ENCODE results near the gene OSCP1. TPM values are rescaled to one million over a fixed set of nuclear protein-coding genes. Genes with fewer than 3 reads are reported as not detected.
"Not testable (repeated sequence)": the region's sequence is repeated elsewhere in the genome, so short reads cannot be mapped to it uniquely, and the experiment has no call there.

OSCP1 gene
- total RNA-seq, 1 experiment from 2014 or later: 5.7 TPM

- intact Hi-C loops (cut with micrococcal nuclease; ENCODE audit: unreplicated experiment): no loop called here
- CTCF ChIA-PET: no interaction called here
- H3K9me3 ChIP-seq (ENCODE audit: low read depth, low read length, poor library complexity, severe bottlenecking): no peaks in the 10 kb centered on the region
Measured at GRCh38 chr1:36493524-36493923, 43.3 kb upstream of the OSCP1 start.

GRCh38 chr1:36492491-36492890, 42.2 kb upstream of the OSCP1 start:
- peaks cover 7% of the 10 kb centered on the region for H3K27me3 ChIP-seq (replicated peaks; ENCODE audit: insufficient read depth, low read depth, low read length, poor library complexity)
- H3K36me3 ChIP-seq (ENCODE audit: insufficient read depth, low read length, poor library complexity, severe bottlenecking): no peaks in the 10 kb centered on the region
- DNase-seq (ENCODE audit: low spot score): no peak
- intact Hi-C loops (cut with micrococcal nuclease; ENCODE audit: unreplicated experiment): no loop called here
- ChIA-PET POLR2A (ENCODE audit: low non-redundant PET) (no interaction called here), CTCF (interaction anchor here (0.6 kb wide), 1 partner anchor 69 kb away, joined by 3 read pairs; no protein-coding TSS in a partner anchor)
- no peaks in the 10 kb centered on the region for H3K9me3 ChIP-seq (ENCODE audit: low read depth, low read length, poor library complexity, severe bottlenecking)
- no peak overlapping the region for H3K4me3 ChIP-seq (ENCODE audit: low read depth, low read length, poor library complexity, severe bottlenecking)
- no peak overlapping the region for H3K27ac ChIP-seq (ENCODE audit: low read depth, low read length, poor library complexity, severe bottlenecking)
- no TSS peak for BruUV-seq (replicated peaks)
- H3K4me1 ChIP-seq (ENCODE audit: insufficient read depth, low read length, poor library complexity, severe bottlenecking): no peaks in the 10 kb centered on the region
- TF ChIP-seq EZH2 (IDR thresholded peaks at IDR 0.05; ENCODE audit: borderline replicate concordance, low read depth, low read length, poor library complexity, severe bottlenecking) (no peak), CTCF (conservative IDR thresholded peaks at IDR 0.05; ENCODE audit: low read depth, low read length) (no peak)

More at GRCh38 chr1:36493524-36493923, 43.3 kb upstream of the OSCP1 start:
- no peaks in the 10 kb centered on the region for H3K4me1 ChIP-seq (ENCODE audit: insufficient read depth, low read length, poor library complexity, severe bottlenecking)
- H3K4me3 ChIP-seq (ENCODE audit: low read depth, low read length, poor library complexity, severe bottlenecking): no peak overlapping the region
- peaks cover 16% of the 10 kb centered on the region for H3K27me3 ChIP-seq (replicated peaks; ENCODE audit: insufficient read depth, low read depth, low read length, poor library complexity)
- TF ChIP-seq CTCF (conservative IDR thresholded peaks at IDR 0.05; ENCODE audit: low read depth, low read length) (no peak), EZH2 (IDR thresholded peaks at IDR 0.05; ENCODE audit: borderline replicate concordance, low read depth, low read length, poor library complexity, severe bottlenecking) (no peak)
- no TSS peak for BruUV-seq (replicated peaks)
- H3K36me3 ChIP-seq (ENCODE audit: insufficient read depth, low read length, poor library complexity, severe bottlenecking): no peaks in the 10 kb centered on the region
- POLR2A ChIA-PET (ENCODE audit: low non-redundant PET): no interaction called here
- no peak overlapping the region for H3K27ac ChIP-seq (ENCODE audit: low read depth, low read length, poor library complexity, severe bottlenecking)
- DNase-seq (ENCODE audit: low spot score): no peak

GRCh38 chr1:36489258-36490051, 39.2 kb upstream of the OSCP1 start:
- H3K9me3 ChIP-seq (ENCODE audit: low read depth, low read length, poor library complexity, severe bottlenecking); H3K27me3 ChIP-seq (replicated peaks; ENCODE audit: insufficient read depth, low read depth, low read length, poor library complexity); DNase-seq (ENCODE audit: low spot score); CTCF ChIA-PET; POLR2A ChIA-PET (ENCODE audit: low non-redundant PET); H3K4me1 ChIP-seq (ENCODE audit: insufficient read depth, low read length, poor library complexity, severe bottlenecking); H3K4me3 ChIP-seq (ENCODE audit: low read depth, low read length, poor library complexity, severe bottlenecking); BruUV-seq (replicated peaks); intact Hi-C loops (cut with micrococcal nuclease; ENCODE audit: unreplicated experiment); H3K36me3 ChIP-seq (ENCODE audit: insufficient read depth, low read length, poor library complexity, severe bottlenecking); H3K27ac ChIP-seq (ENCODE audit: low read depth, low read length, poor library complexity, severe bottlenecking): not testable (repeated sequence)

GRCh38 chr1:36487906-36488305, 37.7 kb upstream of the OSCP1 start:
- no peak for DNase-seq (ENCODE audit: low spot score)
- no peak for TF ChIP-seq EZH2 (IDR thresholded peaks at IDR 0.05; ENCODE audit: borderline replicate concordance, low read depth, low read length, poor library complexity, severe bottlenecking)
- TF ChIP-seq CTCF (conservative IDR thresholded peaks at IDR 0.05; ENCODE audit: low read depth, low read length): no peak
- POLR2A ChIA-PET (ENCODE audit: low non-redundant PET): interaction anchor here (0.5 kb wide), 1 partner anchor 12 kb away, joined by 8 read pairs; no protein-coding TSS in a partner anchor
- no peaks in the 10 kb centered on the region for H3K9me3 ChIP-seq (ENCODE audit: low read depth, low read length, poor library complexity, severe bottlenecking)
- H3K27ac ChIP-seq (ENCODE audit: low read depth, low read length, poor library complexity, severe bottlenecking): no peak overlapping the region
- no peaks in the 10 kb centered on the region for H3K4me1 ChIP-seq (ENCODE audit: insufficient read depth, low read length, poor library complexity, severe bottlenecking)
- no TSS peak for BruUV-seq (replicated peaks)
- H3K4me3 ChIP-seq (ENCODE audit: low read depth, low read length, poor library complexity, severe bottlenecking): no peak overlapping the region
- no peaks in the 10 kb centered on the region for H3K36me3 ChIP-seq (ENCODE audit: insufficient read depth, low read length, poor library complexity, severe bottlenecking)
- intact Hi-C loops (cut with micrococcal nuclease; ENCODE audit: unreplicated experiment): no loop called here
- CTCF ChIA-PET: no interaction called here
- H3K27me3 ChIP-seq (replicated peaks; ENCODE audit: insufficient read depth, low read depth, low read length, poor library complexity): no peaks in the 10 kb centered on the region

- H3K9me3 ChIP-seq (ENCODE audit: low read depth, low read length, poor library complexity, severe bottlenecking); DNase-seq (ENCODE audit: low spot score); CTCF ChIA-PET; BruUV-seq (replicated peaks); H3K36me3 ChIP-seq (ENCODE audit: insufficient read depth, low read length, poor library complexity, severe bottlenecking); intact Hi-C loops (cut with micrococcal nuclease; ENCODE audit: unreplicated experiment); H3K27me3 ChIP-seq (replicated peaks; ENCODE audit: insufficient read depth, low read depth, low read length, poor library complexity); H3K27ac ChIP-seq (ENCODE audit: low read depth, low read length, poor library complexity, severe bottlenecking); POLR2A ChIA-PET (ENCODE audit: low non-redundant PET); H3K4me3 ChIP-seq (ENCODE audit: low read depth, low read length, poor library complexity, severe bottlenecking); H3K4me1 ChIP-seq (ENCODE audit: insufficient read depth, low read length, poor library complexity, severe bottlenecking): not testable (repeated sequence)
Measured at GRCh38 chr1:36487336-36487725, 37.1 kb upstream of the OSCP1 start.
